ENCODE data around the gene STX8. TPM values are rescaled to one million over a fixed set of nuclear protein-coding genes. Genes with fewer than 3 reads are reported as not detected.

The STX8 gene
- total RNA-seq, 2 donors from 2014 or later: 38.8 to 60.8 TPM

DNA sequence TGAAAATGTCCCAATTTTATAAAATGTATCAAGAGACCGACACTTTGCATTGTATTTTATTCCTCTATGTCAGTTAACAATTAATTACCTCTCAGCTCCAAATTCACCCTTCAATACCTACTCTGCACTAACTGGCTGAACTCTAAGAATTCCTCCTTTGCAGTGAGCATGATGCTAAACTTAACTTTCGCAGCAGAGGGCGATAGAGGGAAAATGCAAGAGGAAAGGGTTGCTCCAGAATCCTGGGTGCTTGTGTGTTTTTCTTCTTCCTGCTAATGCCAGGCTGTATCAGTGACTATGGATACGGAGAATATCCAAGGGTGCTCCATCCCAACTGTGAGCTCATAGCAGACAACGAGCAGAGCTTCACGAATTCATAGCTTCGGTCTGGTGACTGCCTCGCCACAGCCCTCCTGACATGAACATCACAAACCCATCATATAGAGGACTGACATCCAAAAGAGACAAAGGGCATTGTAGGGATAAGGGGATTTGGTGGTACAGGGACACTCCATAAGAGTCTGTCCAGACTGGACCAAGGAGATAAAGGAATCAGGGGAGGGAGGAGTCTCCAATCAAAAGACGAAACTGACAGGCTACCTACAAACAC, 172.9 kb downstream of the STX8 start:
- Histone ChIP-seq H3K4me1 (no peaks in the 10 kb centered on the region), H3K9me3 (no peaks in the 10 kb centered on the region), H3K27ac (no peak overlapping the region), H3K36me3 (no peaks in the 10 kb centered on the region), H3K27me3 (no peaks in the 10 kb centered on the region), H3K4me3 (no peak overlapping the region)
- DNase-seq (ENCODE audit: low spot score): no peak
- TF ChIP-seq, protein P1, sequence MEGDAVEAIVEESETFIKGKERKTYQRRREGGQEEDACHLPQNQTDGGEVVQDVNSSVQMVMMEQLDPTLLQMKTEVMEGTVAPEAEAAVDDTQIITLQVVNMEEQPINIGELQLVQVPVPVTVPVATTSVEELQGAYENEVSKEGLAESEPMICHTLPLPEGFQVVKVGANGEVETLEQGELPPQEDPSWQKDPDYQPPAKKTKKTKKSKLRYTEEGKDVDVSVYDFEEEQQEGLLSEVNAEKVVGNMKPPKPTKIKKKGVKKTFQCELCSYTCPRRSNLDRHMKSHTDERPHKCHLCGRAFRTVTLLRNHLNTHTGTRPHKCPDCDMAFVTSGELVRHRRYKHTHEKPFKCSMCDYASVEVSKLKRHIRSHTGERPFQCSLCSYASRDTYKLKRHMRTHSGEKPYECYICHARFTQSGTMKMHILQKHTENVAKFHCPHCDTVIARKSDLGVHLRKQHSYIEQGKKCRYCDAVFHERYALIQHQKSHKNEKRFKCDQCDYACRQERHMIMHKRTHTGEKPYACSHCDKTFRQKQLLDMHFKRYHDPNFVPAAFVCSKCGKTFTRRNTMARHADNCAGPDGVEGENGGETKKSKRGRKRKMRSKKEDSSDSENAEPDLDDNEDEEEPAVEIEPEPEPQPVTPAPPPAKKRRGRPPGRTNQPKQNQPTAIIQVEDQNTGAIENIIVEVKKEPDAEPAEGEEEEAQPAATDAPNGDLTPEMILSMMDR (IDR thresholded peaks at IDR 0.05): peak in 1 of 2 donors; percentile 36

DNA sequence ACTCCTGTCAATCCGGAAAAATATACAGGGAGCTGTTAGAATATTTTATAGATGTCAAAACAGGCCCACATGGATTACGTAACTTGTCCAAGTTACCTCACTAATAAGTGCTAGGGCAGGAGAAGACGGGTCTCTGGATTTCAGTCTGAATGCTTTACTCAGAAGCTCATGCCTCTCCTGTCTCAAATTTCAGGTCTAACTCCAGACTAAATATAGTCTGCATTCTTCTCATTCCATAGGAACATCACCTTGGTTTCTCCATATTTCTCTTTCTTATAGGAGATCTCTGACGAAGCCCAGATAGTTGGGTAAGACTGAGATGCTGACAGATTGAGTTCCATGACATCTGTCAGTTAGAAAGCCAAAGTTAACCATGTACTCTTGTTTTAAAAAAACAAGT, 174.2 kb downstream of the STX8 start:
- Histone ChIP-seq H3K27me3 (no peaks in the 10 kb centered on the region), H3K27ac (no peak overlapping the region), H3K36me3 (no peaks in the 10 kb centered on the region), H3K4me1 (no peaks in the 10 kb centered on the region), H3K9me3 (no peaks in the 10 kb centered on the region), H3K4me3 (no peak overlapping the region)
- DNase-seq (ENCODE audit: low spot score): no peak
- TF ChIP-seq, protein P1 (IDR thresholded peaks at IDR 0.05): no peak

DNA sequence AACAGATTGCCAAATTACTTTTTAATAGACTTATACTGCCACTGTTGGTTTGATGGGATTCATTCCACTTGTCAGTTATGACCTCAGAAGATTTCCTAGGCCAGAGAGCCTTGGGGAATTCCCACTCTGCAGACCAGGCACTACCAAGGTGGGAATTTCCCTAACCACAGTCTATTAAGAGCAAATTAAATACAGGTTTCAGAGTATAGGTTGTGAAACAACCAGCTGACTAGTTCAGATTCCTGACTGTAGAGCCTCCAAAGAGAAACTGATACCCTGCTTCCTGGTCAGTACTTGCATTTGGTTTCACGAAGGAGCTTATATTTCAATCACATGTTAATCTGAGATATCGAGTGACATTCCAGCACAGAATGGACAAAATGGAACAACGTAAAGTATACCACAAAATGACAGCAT, 186.5 kb downstream of the STX8 start:
- no peaks in the 10 kb centered on the region for H3K4me1 ChIP-seq
- TF ChIP-seq, protein P1 (IDR thresholded peaks at IDR 0.05): no peak
- DNase-seq (ENCODE audit: low spot score): no peak
- H3K27me3 ChIP-seq: no peaks in the 10 kb centered on the region
- H3K4me3 ChIP-seq: no peak overlapping the region
- H3K27ac ChIP-seq: no peak overlapping the region
- H3K9me3 ChIP-seq: peaks cover 6 to 21% of the 10 kb centered on the region in 2 donors
- no peaks in the 10 kb centered on the region for H3K36me3 ChIP-seq

DNA sequence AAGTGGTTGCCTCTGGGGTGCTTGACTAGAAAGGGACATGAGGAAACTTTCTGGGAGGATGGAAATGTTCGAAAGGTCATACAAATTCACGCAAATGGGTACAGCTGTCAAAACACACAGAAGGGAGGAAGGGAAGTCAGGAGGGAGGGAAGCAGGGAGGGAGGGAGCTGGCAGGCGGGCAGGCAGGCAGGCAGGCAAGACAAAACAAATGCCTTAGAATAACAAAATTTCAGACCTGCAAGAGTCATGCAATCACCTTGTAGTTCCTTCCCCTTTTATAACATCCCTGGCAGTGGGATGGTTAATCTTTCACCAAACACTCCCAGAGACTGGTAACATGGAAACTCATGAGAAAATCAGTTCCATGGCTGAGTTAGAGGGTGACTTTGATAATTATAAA, 189.2 kb downstream of the STX8 start:
- Histone ChIP-seq H3K27ac (no peak overlapping the region), H3K4me3 (no peak overlapping the region), H3K9me3 (no peaks in the 10 kb centered on the region), H3K4me1 (no peaks in the 10 kb centered on the region), H3K27me3 (no peaks in the 10 kb centered on the region), H3K36me3 (no peaks in the 10 kb centered on the region)
- TF ChIP-seq, protein P1 (IDR thresholded peaks at IDR 0.05): no peak
- DNase-seq (ENCODE audit: low spot score): no peak

DNA sequence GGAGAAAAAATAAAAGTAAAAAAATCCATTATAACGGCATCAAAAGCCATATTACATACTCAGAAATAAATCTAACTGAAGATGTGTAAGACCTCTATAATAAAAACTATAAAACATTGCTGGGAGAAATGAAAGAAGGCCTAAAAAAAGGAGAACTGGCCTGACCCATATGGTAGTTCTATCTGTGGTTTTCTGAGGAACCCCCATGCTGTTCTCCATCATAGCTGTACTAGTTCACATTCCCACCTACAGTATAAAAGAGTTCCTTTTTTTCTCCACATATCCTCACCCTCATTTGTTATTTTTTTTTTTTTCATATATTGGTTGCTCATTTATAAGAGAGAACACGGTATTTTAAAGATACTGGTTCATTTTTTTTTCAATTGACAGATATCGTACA, 191.8 kb downstream of the STX8 start:
- H3K36me3 ChIP-seq: no peaks in the 10 kb centered on the region
- H3K4me3 ChIP-seq: no peak overlapping the region
- DNase-seq (ENCODE audit: low spot score): no peak
- H3K4me1 ChIP-seq: no peaks in the 10 kb centered on the region
- no peaks in the 10 kb centered on the region for H3K9me3 ChIP-seq
- no peak overlapping the region for H3K27ac ChIP-seq
- no peaks in the 10 kb centered on the region for H3K27me3 ChIP-seq
- TF ChIP-seq, protein P1 (IDR thresholded peaks at IDR 0.05): no peak

DNA sequence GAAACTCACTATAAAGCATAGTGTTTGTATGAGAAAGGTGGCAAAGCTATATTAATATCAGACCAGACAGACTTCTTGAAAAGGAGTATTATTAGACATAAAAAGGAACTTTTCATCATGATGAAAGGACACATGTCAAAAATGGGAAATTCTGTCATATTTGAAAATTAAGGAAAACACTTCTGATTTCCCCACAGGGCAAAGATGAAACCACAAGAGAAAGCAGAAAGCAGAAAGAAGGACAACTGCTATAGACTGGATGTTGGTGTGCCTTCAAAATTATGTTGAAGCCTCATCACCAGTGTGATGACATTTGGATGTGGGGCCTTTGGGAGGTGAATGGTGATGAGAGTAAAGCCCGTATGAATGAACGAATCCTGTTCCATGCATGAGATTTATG, 193.0 kb downstream of the STX8 start:
- H3K4me3 ChIP-seq: no peak overlapping the region
- no peaks in the 10 kb centered on the region for H3K9me3 ChIP-seq
- H3K27me3 ChIP-seq: no peaks in the 10 kb centered on the region
- no peaks in the 10 kb centered on the region for H3K4me1 ChIP-seq
- DNase-seq (ENCODE audit: low spot score): no peak
- H3K36me3 ChIP-seq: no peaks in the 10 kb centered on the region
- H3K27ac ChIP-seq: no peak overlapping the region
- TF ChIP-seq, protein P1 (IDR thresholded peaks at IDR 0.05): no peak
